Tibial nerve (tissue), 4 donors: ENCODE results near the gene SETD1A. TPM values are rescaled to one million over a fixed set of nuclear protein-coding genes. Genes with fewer than 3 reads are reported as not detected.

Experiments used
- DNase-seq, 2 donors: peaks; one replicate each; pipeline ENCODE4 v3.0.0-alpha.2; 2019; ENCODE audit warnings: low spot score in 2 of 2
- H3K27ac ChIP-seq, 4 donors: fragments of 200-600 bp; sonication (generic) in 3 of 4; one replicate each; pipeline ENCODE4 v1.5.1; 2017 to 2019; ENCODE audit warnings: mild to moderate bottlenecking in 1 of 4
- H3K27me3 ChIP-seq, 2 donors: fragments of 200-600 bp; sonication (generic) in 1 of 2; one replicate each; pipeline versions ENCODE4 v1.5.1 to v1.6.0; 2017 to 2019
- H3K36me3 ChIP-seq, 3 donors: fragments of 200-600 bp; sonication (generic); one replicate each; pipeline ENCODE4 v1.5.1; 2018 to 2019
- H3K4me1 ChIP-seq, 4 donors: fragments of 200-600 bp; sonication (generic) in 3 of 4; one replicate each; pipeline ENCODE4 v1.5.1; 2017 to 2019
- H3K4me3 ChIP-seq, 4 donors: fragments of 200-600 bp; sonication (generic) in 3 of 4; one replicate each; pipeline ENCODE4 v1.5.1; 2017 to 2019; ENCODE audit warnings: mild to moderate bottlenecking in 1 of 4, moderate library complexity in 1 of 4
- H3K9me3 ChIP-seq, 4 donors: fragments of 200-600 bp; sonication (generic) in 3 of 4; one replicate each; pipeline ENCODE4 v1.5.1; 2017 to 2019
- CTCF ChIP-seq, 5 experiments: fragments of 200-600 bp in 3 of 5; fragments of 450-650 bp in 2 of 5; sonication (generic) in 3 of 5; IDR thresholded peaks; one replicate each; pipeline ENCODE4 v1.5.1; 2016 to 2019; ENCODE audit warnings: antibody characterized with exemption in 5 of 5, mild to moderate bottlenecking in 3 of 5, moderate library complexity in 2 of 5
- EP300 ChIP-seq, 2 donors: sonication (generic); formaldehyde crosslinking; IDR thresholded peaks; one replicate each; pipeline ENCODE4 v1.6.1; 2017; ENCODE audit warnings: antibody characterized with exemption in 2 of 2, mild to moderate bottlenecking in 1 of 2
- POLR2A ChIP-seq, 2 donors: fragments of 450-650 bp; IDR thresholded peaks; one replicate each; pipeline ENCODE4 v1.6.1; 2017; ENCODE audit warnings: antibody characterized with exemption in 2 of 2, mild to moderate bottlenecking in 2 of 2, moderate library complexity in 2 of 2
- WGBS, 2 donors: methylation state at CpG; one replicate each; pipeline ENCODE4 v1.1.5; 2018; 5-methylcytosine and 5-hydroxymethylcytosine counted together
- total RNA-seq, 4 donors: library from RNA; depleted of rRNA; stranded (reverse); fragments of >200 nt; gene quantifications; one replicate each; pipeline ENCODE4 v1.1.0, GENCODE V29; 2016

The SETD1A gene
- total RNA-seq, 4 donors from 2014 or later, result 7.9 to 17.1 (median 10.7) TPM

DNA sequence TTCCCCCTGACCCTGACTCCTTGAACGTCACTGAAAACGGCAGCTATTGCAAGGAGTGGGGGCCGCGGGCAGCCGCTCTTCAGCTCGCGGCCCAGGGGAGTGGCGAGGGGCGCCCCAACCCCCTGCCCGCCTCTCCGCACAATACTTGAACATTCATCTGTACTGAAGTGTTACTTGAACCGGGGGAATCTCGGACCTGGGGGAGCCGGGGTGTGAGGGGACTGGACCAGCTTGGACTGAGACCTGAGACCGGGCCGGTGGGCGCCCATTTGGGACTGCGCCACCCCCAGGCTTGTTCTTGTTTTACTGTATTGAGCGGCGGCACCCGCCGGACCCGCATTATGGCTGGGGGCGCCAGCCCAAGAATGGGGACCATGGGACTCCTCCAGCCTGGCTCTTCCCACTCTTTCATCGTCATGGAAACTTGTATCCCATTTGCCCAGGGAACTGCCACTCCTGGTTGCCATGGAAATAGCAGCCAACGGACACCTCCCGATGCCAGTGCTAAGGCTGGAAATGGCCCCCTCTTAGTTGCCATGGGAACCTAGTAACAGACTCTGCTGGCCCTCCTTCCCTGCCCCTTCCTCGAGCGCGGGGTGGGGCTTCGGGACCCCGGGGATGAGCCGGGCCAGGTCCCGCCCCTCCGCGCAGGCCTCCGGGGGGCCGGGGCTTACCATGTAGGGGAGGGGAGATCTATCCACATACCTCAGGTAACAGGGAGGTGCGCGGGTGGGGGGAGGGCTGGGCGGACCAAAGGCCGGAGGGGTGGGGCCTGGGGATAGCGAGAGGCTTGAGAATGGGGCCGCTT lies 9.5 kb upstream of the SETD1A start:
- no peaks in the 10 kb centered on the region for H3K27me3 ChIP-seq
- WGBS, 2 donors, result 12% methylated on average over 40 to 43 of the region's 44 CpGs
- TF ChIP-seq EP300 (IDR thresholded peaks at IDR 0.05) (peak; percentile 10 to 48), CTCF (IDR thresholded peaks at IDR 0.05) (no peak)
- DNase-seq, result peak; percentile 91 to 98
- peaks cover 0 to 37% (median 0%) of the 10 kb centered on the region in 3 donors for H3K36me3 ChIP-seq
- peaks cover 0 to 43% (median 15%) of the 10 kb centered on the region in 4 donors for H3K4me1 ChIP-seq
- H3K27ac ChIP-seq, result peak overlapping the region; percentile 89 to 97 (median 95)
- no peaks in the 10 kb centered on the region for H3K9me3 ChIP-seq
- H3K4me3 ChIP-seq, result peak overlapping the region; percentile 56 to 98 (median 78)

DNA sequence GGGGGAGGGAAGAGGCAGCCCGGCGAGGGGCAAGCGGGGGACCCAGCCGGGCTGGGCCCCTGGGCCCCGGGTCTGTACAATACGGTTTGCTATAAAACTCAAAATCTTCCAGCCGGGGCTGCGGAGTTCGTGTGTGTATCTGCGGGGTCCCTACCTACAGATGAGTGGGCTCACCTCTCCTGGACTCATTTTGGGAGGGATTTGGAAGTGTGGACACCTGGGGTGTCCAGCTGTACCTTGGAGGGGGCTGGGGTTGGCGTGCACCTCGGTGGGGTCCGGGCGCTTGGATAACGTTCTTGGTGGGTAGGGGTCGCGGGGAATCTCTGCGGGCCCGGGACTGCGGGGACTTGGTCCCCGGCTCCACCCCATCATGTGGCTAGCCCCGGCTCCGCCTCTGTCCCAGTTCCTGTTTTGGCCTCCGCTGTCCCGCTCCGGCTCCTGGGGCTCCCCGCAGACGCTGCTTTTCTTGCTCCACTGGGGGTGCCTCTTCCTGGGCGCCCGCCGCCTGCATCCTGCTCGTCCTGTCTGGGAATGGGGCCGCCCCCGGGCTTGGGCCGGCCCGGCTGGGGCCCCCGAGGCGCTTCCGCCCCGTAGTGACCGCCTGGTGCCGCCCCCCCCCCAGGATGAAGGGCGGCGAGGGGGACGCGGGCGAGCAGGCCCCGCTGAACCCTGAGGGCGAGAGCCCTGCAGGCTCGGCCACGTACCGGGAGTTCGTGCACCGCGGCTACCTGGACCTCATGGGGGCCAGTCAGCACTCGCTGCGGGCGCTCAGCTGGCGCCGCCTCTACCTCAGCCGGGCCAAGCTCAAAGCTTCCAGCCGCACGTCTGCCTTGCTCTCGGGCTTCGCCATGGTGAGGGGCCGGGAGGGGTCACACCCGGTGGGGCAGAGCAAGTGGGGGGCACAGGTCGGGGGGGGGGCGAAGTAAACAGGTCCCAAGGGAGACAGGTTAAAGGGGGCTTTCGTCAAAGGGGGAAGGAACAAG lies 8.6 kb upstream of the SETD1A start, which contains the start of gene ORAI3:
ORAI3 (plus strand) TSS at position 402 of the 983 bp plus-strand sequence; CDS start at position 624, 222 bp downstream.
- Histone ChIP-seq H3K4me1 (peaks cover 0 to 52% (median 23%) of the 10 kb centered on the region in 4 donors), H3K27me3 (no peaks in the 10 kb centered on the region), H3K9me3 (no peaks in the 10 kb centered on the region), H3K36me3 (peaks cover 0 to 30% (median 0%) of the 10 kb centered on the region in 3 donors), H3K4me3 (peak within 1 kb of the TSS; percentile 56 to 98 (median 78)), H3K27ac (peak within 1 kb of the TSS; percentile 89 to 97 (median 95))
- peak; percentile 61 to 67 for DNase-seq
- WGBS, 2 donors, result 0% methylated on average over 35 to 44 of the region's 70 CpGs
- TF ChIP-seq CTCF (IDR thresholded peaks at IDR 0.05) (peak in 1 of 5 experiments; percentile 28), EP300 (IDR thresholded peaks at IDR 0.05) (peak in 1 of 2 donors; percentile 85), POLR2A (IDR thresholded peaks at IDR 0.05) (peak; percentile 60 to 83)

DNA sequence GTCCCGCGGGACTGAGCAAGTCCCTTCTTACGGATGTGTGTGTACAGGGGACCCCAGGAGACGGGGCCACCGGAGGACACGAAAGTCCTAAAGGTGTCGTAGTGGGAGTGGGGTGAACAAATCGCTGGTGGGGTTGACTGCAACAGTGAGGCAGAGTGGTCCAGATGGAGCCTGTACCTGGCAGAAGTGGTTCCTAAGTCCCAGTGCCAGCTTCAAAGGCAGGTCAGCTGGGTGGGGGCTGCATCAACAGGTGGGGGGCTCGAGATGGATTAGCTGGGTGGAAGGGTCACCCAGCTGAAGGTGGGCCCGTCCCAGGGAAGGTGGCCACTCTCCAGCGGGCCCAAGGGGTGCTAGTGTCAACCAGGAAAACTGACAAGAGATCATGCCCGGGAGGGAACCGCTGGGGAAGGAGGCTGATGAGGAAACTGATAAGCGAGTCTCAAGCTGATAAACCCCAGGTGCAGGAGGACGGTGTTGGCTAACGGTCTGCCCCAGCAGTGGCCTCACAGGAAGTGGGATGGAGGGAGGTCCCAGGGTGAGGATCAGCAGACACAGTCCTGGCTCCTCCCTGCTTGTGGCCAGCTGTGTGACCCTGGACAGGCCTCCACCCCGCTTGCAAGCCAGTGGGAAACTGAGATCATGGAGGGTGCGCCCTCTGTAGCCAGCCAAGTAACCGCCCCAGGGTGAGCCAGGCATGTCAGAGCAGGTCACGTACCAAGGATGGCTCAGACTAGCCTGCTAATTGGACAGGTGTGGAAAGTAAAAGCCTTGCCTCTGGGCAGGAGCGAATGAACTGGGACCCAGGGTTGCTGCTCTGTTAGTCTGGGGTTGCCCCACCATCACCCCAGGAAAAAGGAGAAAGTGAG lies 7.7 kb upstream of the SETD1A start:
- Histone ChIP-seq H3K36me3 (peaks cover 0 to 23% (median 0%) of the 10 kb centered on the region in 3 donors), H3K27me3 (no peaks in the 10 kb centered on the region), H3K4me3 (peak overlapping the region; percentile 56 to 98 (median 78)), H3K9me3 (no peaks in the 10 kb centered on the region), H3K4me1 (peaks cover 0 to 54% (median 26%) of the 10 kb centered on the region in 4 donors), H3K27ac (peak overlapping the region; percentile 89 to 97 (median 95))
- DNase-seq, result peak; percentile 87 to 88
- WGBS, 2 donors, result 8% methylated on average over 21 of the region's 21 CpGs
- TF ChIP-seq POLR2A (IDR thresholded peaks at IDR 0.05), result peak; percentile 75 to 77
- TF ChIP-seq EP300 (IDR thresholded peaks at IDR 0.05), result peak in 1 of 2 donors; percentile 90
- no peak for TF ChIP-seq CTCF (IDR thresholded peaks at IDR 0.05)

DNA sequence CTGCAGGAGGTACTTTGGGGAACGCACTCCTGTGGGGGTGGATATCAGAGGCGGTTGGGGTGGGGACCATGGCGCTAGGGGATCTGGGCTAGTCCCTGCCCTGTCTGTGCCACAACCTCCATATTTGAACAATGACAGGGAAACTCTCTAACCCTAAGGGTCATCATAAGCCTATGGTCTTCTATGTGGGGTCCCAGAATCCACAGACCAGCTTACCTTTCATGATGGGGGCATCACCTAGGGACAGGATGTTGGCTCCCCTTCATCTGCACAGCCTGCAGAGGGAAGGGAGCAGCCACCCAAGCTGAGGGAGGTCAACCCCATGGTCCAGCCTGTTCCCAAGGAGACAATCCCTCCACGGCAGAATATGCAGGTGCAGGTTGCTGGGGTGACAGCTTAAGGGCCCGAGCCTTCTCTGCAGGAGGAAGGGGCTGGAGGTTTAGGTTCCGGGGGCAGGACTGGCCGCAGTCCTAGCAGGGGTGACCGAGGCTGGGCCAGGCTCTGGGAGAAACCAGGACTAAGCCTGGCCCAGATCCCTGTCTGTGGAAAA lies 7.0 kb upstream of the SETD1A start:
- TF ChIP-seq CTCF (IDR thresholded peaks at IDR 0.05), result no peak
- TF ChIP-seq EP300 (IDR thresholded peaks at IDR 0.05), result no peak
- no peak for TF ChIP-seq POLR2A (IDR thresholded peaks at IDR 0.05)
- H3K27ac ChIP-seq, result peak overlapping the region; percentile 89 to 97 (median 95)
- peak overlapping the region in 2 of 4 donors; percentile 17 to 78 for H3K4me3 ChIP-seq
- H3K27me3 ChIP-seq, result no peaks in the 10 kb centered on the region
- peaks cover 0 to 16% (median 0%) of the 10 kb centered on the region in 3 donors for H3K36me3 ChIP-seq
- DNase-seq, result no peak
- 69 to 71% methylated on average over 6 to 7 of the region's 8 CpGs for WGBS, 2 donors
- no peaks in the 10 kb centered on the region for H3K9me3 ChIP-seq
- H3K4me1 ChIP-seq, result peaks cover 0 to 54% (median 26%) of the 10 kb centered on the region in 4 donors
